HCT116 (cell line): ENCODE measurements around the gene GPT2. TPM values are rescaled to one million over a fixed set of nuclear protein-coding genes. Genes with fewer than 3 reads are reported as not detected.

Experiments used
- ATAC-seq: fragments of 200-7000 bp; cut with Tn5 transposase; 2 replicates; pipeline ENCODE4 v1.9.1; 2020; ENCODE audit warnings: mild to moderate bottlenecking, moderate library complexity
- BruUV-seq: library from RNA; stranded (reverse); fragments of 400-500 nt; replicated peaks from 2 replicates; lab custom pipeline; 2021; lab: Mats Ljungman, UMichigan
- CTCF ChIA-PET: fragments of 300-600 bp; sonication (Branson Sonifier 250); formaldehyde crosslinking; loops from one replicate; lab custom pipeline; 2021; ENCODE audit warnings: antibody characterized with exemption; lab: Charles Lee
- POLR2A ChIA-PET: fragments of 300-600, 350-600 bp; sonication (Branson Sonifier 250); formaldehyde crosslinking; loops from one replicate; lab custom pipeline; 2021; ENCODE audit warnings: antibody characterized with exemption; lab: Charles Lee
- RAD21 ChIA-PET, 2 experiments: fragments of 300-600 bp; sonication (Branson Sonifier 250); formaldehyde crosslinking; loops; one replicate each; lab custom pipeline; 2023; ENCODE audit warnings: low total read pairs in 2 of 2; ENCODE audit not compliant: uncharacterized antibody in 2 of 2, unreplicated experiment in 2 of 2, low non-redundant PET in 1 of 2; lab: Charles Lee
- DNase-seq: peaks from one replicate; pipeline ENCODE4 v3.0.0-alpha.2; 2010; ENCODE audit warnings: low read depth, low spot score
- H2AFZ ChIP-seq: fragments of 200-600 bp; shearing (Covaris generic), sonication (generic); 2 replicates; pipeline ENCODE4 v1.6.1; 2017; ENCODE audit warnings: low read depth, mixed run types, mixed read lengths, antibody characterized with exemption, low read length; ENCODE audit not compliant: poor library complexity, severe bottlenecking
- H3K27ac ChIP-seq: 2 replicates; pipeline ENCODE4 v1.5.1; 2012; ENCODE audit warnings: low read depth, low read length
- H3K27me3 ChIP-seq: fragments of 200-600 bp; sonication (generic); 2 replicates; pipeline ENCODE4 v1.6.1; 2016; ENCODE audit warnings: mixed run types, low read length, mixed read lengths; ENCODE audit not compliant: insufficient read depth
- H3K36me3 ChIP-seq, 2 experiments: fragments of 200-500 bp in 1 of 2; fragments of 200-600 bp in 1 of 2; sonication (Bioruptor generic) in 1 of 2; sonication (generic) in 1 of 2; 2 replicates each; pipeline versions ENCODE4 v1.5.1 to v1.6.1; 2014 to 2016; ENCODE audit warnings: low read length in 2 of 2, inconsistent platforms in 1 of 2, mixed read lengths in 1 of 2, mixed run types in 1 of 2; ENCODE audit not compliant: insufficient read depth in 2 of 2, control insufficient read depth in 1 of 2
- H3K4me1 ChIP-seq, 2 experiments: fragments of 200-600 bp in 1 of 2; sonication (generic) in 1 of 2; 2 replicates each; pipeline versions ENCODE4 v1.5.1 to v1.6.1; 2012 to 2017; ENCODE audit warnings: low read length in 2 of 2, inconsistent platforms in 1 of 2, mild to moderate bottlenecking in 1 of 2, mixed read lengths in 1 of 2, mixed run types in 1 of 2, moderate library complexity in 1 of 2; ENCODE audit not compliant: insufficient read depth in 2 of 2, control insufficient read depth in 1 of 2
- H3K4me2 ChIP-seq: fragments of 200-600 bp; sonication (generic); 2 replicates; pipeline ENCODE4 v1.6.1; 2017; ENCODE audit warnings: mixed run types, low read length, mixed read lengths
- H3K4me3 ChIP-seq, 2 experiments: fragments of 200-600 bp in 1 of 2; sonication (generic) in 1 of 2; replicated peaks in 1 of 2; 2 replicates each; pipeline ENCODE4 v1.5.1; 2011 to 2016; ENCODE audit warnings: low read length in 2 of 2, control low read depth in 1 of 2, low read depth in 1 of 2, mild to moderate bottlenecking in 1 of 2, mixed read lengths in 1 of 2, mixed run types in 1 of 2
- H3K79me2 ChIP-seq: fragments of 200-600 bp; sonication (generic); 2 replicates; pipeline ENCODE4 v1.6.1; 2017; ENCODE audit warnings: mild to moderate bottlenecking, mixed run types, low read length, moderate library complexity, mixed read lengths; ENCODE audit not compliant: insufficient read depth
- H3K9ac ChIP-seq: fragments of 200-600 bp; sonication (generic); 2 replicates; pipeline ENCODE4 v1.6.1; 2016; ENCODE audit warnings: low read length, mixed read lengths
- H3K9me2 ChIP-seq: fragments of 200-600 bp; sonication (generic), shearing (Covaris generic); 2 replicates; pipeline ENCODE4 v1.6.1; 2017; ENCODE audit warnings: mixed run types, mild to moderate bottlenecking, moderate library complexity; ENCODE audit not compliant: insufficient read depth
- H3K9me3 ChIP-seq, 2 experiments: fragments of 200-500 bp in 1 of 2; fragments of 200-600 bp in 1 of 2; sonication (Bioruptor generic) in 1 of 2; sonication (generic) in 1 of 2; 2 replicates each; pipeline ENCODE4 v1.6.1; 2014 to 2017; ENCODE audit warnings: low read length in 2 of 2, mixed read lengths in 2 of 2, inconsistent platforms in 1 of 2, low read depth in 1 of 2, mild to moderate bottlenecking in 1 of 2, mixed run types in 1 of 2, moderate library complexity in 1 of 2; ENCODE audit not compliant: control insufficient read depth in 1 of 2, insufficient read depth in 1 of 2
- H4K20me1 ChIP-seq: fragments of 200-600 bp; sonication (generic), shearing (Covaris generic); 2 replicates; pipeline ENCODE4 v1.6.1; 2017; ENCODE audit warnings: mixed run types, mild to moderate bottlenecking, moderate library complexity; ENCODE audit not compliant: insufficient read depth
- CEBPB ChIP-seq: IDR thresholded peaks from 2 replicates; pipeline ENCODE4 v1.6.1; 2012; ENCODE audit warnings: low read depth
- ELF1 ChIP-seq: IDR thresholded peaks from 2 replicates; pipeline ENCODE4 v1.6.1; 2012; ENCODE audit warnings: low read depth, borderline replicate concordance
- EZH2 ChIP-seq: fragments of 200-600 bp; sonication (generic); IDR thresholded peaks from 2 replicates; pipeline ENCODE4 v1.6.1; 2017; ENCODE audit warnings: antibody characterized with exemption, mixed run types
- JUND ChIP-seq: IDR thresholded peaks from 2 replicates; pipeline ENCODE4 v1.6.1; 2012
- RAD21 ChIP-seq: IDR thresholded peaks from 2 replicates; pipeline ENCODE4 v1.6.1; 2012; ENCODE audit warnings: low read depth, mild to moderate bottlenecking
- REST ChIP-seq: IDR thresholded peaks from 2 replicates; pipeline ENCODE4 v1.6.1; 2012; ENCODE audit warnings: low read depth
- SIN3A ChIP-seq: IDR thresholded peaks from 2 replicates; pipeline ENCODE4 v1.6.1; 2012; ENCODE audit warnings: low read depth
- SP1 ChIP-seq: IDR thresholded peaks from 2 replicates; pipeline ENCODE4 v1.6.1; 2012; ENCODE audit warnings: low read depth
- SRF ChIP-seq: IDR thresholded peaks from 2 replicates; pipeline ENCODE4 v1.6.1; 2012; ENCODE audit warnings: low read depth
- ZFX ChIP-seq: fragments of 450-650 bp; IDR thresholded peaks from 2 replicates; pipeline ENCODE4 v1.6.1; 2017
- intact Hi-C: fragments of 100-400 bp; cut with micrococcal nuclease; formaldehyde crosslinking; loops from 2 replicates; pipeline ENCODE4 v1.10.0; 2022
- total RNA-seq: library from RNA; stranded (reverse); gene quantifications from one replicate; pipeline ENCODE4 v1.2.1, GENCODE V29; 2021; ENCODE audit not compliant: unreplicated experiment
- TF ChIP-seq, protein P1 (sequence below): IDR thresholded peaks from 2 replicates; pipeline ENCODE4 v1.6.1; 2012
- TF ChIP-seq, protein P2 (sequence below), 3 experiments: fragments of 200-600 bp in 1 of 3; sonication (generic) in 1 of 3; IDR thresholded peaks in 2 of 3; conservative IDR thresholded peaks in 1 of 3; 2 replicates each; pipeline ENCODE4 v1.5.1; 2012 to 2017; ENCODE audit warnings: low read depth in 2 of 3, low read length in 2 of 3, antibody characterized with exemption in 1 of 3, borderline replicate concordance in 1 of 3, control low read depth in 1 of 3, mild to moderate bottlenecking in 1 of 3, mixed read lengths in 1 of 3, mixed run types in 1 of 3, moderate library complexity in 1 of 3; ENCODE audit not compliant: insufficient read depth in 1 of 3
- TF ChIP-seq, protein P3 (sequence below): IDR thresholded peaks from 2 replicates; pipeline ENCODE4 v1.6.1; 2012

The GPT2 gene
- total RNA-seq, 1 experiment from 2014 or later, result 50.6 TPM

GRCh38 chr16:46843898-46844642, 40.1 kb upstream of the GPT2 start (continued):
- no peak for TF ChIP-seq ZFX
- no peak for TF ChIP-seq REST
- TF ChIP-seq RAD21, result no peak
- TF ChIP-seq SIN3A, result no peak

DNA sequence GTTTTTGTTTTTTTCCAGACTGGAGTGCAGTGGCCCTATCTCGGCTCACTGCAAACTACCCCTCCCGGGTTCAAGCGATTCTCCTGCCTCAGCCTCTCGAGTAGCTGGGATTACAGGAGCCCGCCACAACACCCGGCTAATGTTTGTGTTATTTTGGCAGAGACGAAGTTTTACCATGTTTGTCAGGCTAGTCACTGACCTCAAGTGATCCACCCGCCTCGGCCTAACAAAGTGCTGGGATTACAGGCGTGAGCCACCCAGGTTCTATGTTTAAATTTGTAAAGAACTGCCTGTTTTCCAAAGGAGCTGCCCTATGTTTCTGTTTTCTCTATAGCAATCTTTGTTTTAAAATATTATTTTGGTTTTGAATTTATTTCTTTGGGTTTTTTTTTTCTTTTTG, 39.4 kb upstream of the GPT2 start:
- no peaks in the 10 kb centered on the region for H3K4me1 ChIP-seq
- TF ChIP-seq, protein P1, sequence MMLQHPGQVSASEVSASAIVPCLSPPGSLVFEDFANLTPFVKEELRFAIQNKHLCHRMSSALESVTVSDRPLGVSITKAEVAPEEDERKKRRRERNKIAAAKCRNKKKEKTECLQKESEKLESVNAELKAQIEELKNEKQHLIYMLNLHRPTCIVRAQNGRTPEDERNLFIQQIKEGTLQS, result no peak
- TF ChIP-seq CEBPB (no peak), SP1 (no peak), SRF (no peak), EZH2 (no peak), JUND (no peak), ELF1 (no peak)
- TF ChIP-seq, protein P2, sequence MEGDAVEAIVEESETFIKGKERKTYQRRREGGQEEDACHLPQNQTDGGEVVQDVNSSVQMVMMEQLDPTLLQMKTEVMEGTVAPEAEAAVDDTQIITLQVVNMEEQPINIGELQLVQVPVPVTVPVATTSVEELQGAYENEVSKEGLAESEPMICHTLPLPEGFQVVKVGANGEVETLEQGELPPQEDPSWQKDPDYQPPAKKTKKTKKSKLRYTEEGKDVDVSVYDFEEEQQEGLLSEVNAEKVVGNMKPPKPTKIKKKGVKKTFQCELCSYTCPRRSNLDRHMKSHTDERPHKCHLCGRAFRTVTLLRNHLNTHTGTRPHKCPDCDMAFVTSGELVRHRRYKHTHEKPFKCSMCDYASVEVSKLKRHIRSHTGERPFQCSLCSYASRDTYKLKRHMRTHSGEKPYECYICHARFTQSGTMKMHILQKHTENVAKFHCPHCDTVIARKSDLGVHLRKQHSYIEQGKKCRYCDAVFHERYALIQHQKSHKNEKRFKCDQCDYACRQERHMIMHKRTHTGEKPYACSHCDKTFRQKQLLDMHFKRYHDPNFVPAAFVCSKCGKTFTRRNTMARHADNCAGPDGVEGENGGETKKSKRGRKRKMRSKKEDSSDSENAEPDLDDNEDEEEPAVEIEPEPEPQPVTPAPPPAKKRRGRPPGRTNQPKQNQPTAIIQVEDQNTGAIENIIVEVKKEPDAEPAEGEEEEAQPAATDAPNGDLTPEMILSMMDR (IDR thresholded peaks at IDR 0.05 in 2 of 3, conservative IDR thresholded peaks at IDR 0.05 in 1 of 3; ENCODE audit: borderline replicate concordance in 1 of 3, insufficient read depth in 1 of 3, low read depth in 2 of 3, low read length in 2 of 3), result no peak
- TF ChIP-seq, protein P3, sequence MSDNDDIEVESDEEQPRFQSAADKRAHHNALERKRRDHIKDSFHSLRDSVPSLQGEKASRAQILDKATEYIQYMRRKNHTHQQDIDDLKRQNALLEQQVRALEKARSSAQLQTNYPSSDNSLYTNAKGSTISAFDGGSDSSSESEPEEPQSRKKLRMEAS, result no peak
- BruUV-seq, result no TSS peak
- no peak overlapping the region for H3K4me2 ChIP-seq
- DNase-seq (no peak), ATAC-seq (no peak)
- no peak overlapping the region for H3K27ac ChIP-seq
- intact Hi-C loops, result no loop called here
- H3K9ac ChIP-seq, result no peak overlapping the region
- ChIA-PET POLR2A (no interaction called here), RAD21 (no interaction called here), CTCF (no interaction called here)
- H3K9me2 ChIP-seq, result no peaks in the 10 kb centered on the region
- no peaks in the 10 kb centered on the region for H3K36me3 ChIP-seq
- no peaks in the 10 kb centered on the region for H3K9me3 ChIP-seq
- no peaks in the 10 kb centered on the region for H3K79me2 ChIP-seq
- no peaks in the 10 kb centered on the region for H3K27me3 ChIP-seq
- H2AFZ ChIP-seq, result no peak overlapping the region
- no peaks in the 10 kb centered on the region for H4K20me1 ChIP-seq
- H3K4me3 ChIP-seq, result no peak overlapping the region
